Stimulated activated CD4-positive, alpha-beta T cell treated with anti-CD3 and anti-CD28 coated beads, Interleukin-4, amount 100 ng/mL, for 1 hour (primary cell): Measurements from ENCODE around the gene TSHZ3.

Experiments used
- DNase-seq: peaks from one replicate; pipeline ENCODE4 v3.0.0-alpha.2; 2020

Gene TSHZ3

GRCh38 chr19:31310432-31311133 is 38.7 kb downstream of the TSHZ3 start:
- DNase-seq = no peak

DNA sequence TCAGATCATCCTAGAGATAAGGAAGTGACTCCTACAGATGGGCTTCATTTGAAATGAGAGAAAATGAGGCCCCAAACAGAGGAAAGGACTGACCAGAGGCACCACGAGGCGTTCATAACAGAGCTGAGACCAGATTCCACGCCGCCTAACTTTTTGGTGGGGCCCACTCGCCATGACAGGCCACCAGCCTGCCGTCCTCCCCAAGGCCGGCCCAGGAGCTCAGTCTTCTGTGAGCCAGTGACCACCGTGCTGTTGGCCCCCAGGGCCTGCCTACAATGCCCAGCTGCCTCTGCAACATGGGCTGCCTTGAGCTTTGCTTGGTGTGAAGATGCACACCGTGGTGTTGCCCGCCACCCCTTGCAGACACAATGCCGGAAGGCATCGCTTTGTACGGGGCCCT is 40.5 kb downstream of the TSHZ3 start:
- DNase-seq = no peak

- DNase-seq = no peak
These were observed 42.1 kb downstream of the TSHZ3 start for GRCh38 chr19:31307071-31307669.

- no peak for DNase-seq
These were observed 43.1 kb downstream of the TSHZ3 start for GRCh38 chr19:31306006-31306753.

DNA sequence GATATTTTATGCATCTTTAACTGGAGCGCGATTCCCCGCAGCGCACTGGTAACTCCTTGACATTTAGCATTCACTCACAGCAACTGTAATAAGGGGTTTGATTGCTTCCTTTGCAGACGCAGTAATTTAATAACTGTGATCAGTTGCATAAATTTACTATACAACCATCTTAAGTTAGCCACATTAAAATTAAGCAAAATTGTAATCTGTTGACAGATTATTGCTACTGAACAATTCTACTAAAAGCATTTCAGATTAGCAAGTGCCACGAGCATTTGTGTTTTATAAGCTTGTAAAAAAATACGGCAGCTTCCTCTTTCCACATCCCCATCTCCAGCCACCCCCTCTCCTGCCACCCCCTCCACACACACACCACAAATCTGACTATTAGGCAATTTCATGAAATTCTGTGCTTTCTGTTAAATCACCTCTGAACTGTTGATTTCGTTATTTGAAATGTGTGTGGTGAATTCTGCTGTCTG is 44.4 kb downstream of the TSHZ3 start:
- DNase-seq = no peak

DNA sequence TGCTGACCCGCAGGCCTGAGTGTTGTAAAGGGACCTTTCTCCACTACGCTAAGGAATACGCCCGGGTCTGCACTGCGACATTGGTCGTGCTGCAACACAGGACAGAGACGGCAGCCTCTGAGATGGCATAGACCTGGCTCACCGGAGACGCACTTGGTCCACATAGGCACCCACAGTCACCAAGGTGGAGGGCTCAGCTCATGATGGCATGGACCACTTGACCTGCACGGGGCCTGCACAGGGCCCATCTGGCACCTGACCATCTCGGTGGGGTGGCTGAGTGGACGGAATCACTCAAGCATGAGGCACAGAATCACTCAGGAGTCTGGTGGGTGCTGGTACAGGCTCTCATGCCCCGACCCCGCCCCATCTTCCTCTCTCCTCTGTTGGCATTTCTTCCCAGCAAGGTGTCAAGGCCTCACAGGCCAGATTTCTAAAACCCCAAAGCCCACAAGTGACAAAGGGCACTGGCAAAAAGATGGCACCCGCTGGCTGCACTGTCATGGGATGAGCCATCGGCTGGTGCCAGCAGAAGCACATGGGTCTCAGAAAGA is 45.9 kb downstream of the TSHZ3 start:
- DNase-seq = no peak

GRCh38 chr19:31301306-31301980 is 47.8 kb downstream of the TSHZ3 start:
- no peak for DNase-seq

- DNase-seq = no peak
These were observed 48.8 kb downstream of the TSHZ3 start for GRCh38 chr19:31300422-31300821.

GRCh38 chr19:31299665-31300064 is 49.6 kb downstream of the TSHZ3 start:
- no peak for DNase-seq

DNA sequence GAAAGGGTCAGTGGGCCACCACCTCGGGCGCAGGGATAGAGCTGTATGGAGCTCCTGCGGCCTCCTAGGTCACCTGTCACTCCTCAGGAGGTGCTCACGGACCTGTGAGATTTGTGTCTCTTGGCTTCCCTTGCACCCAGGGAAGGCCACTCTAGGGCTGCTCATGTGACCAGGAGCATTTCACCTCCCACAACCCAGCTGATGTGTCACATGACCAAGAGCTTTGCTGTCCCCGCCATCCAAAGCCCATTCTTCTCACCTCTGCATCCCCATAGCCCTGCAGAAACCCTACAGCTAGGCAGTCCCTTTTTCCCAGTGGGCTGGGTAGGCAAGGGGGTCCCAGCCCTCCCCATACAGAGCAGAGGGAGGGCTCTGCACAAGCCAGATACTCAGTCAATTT is 51.2 kb downstream of the TSHZ3 start:
- DNase-seq = no peak

DNA sequence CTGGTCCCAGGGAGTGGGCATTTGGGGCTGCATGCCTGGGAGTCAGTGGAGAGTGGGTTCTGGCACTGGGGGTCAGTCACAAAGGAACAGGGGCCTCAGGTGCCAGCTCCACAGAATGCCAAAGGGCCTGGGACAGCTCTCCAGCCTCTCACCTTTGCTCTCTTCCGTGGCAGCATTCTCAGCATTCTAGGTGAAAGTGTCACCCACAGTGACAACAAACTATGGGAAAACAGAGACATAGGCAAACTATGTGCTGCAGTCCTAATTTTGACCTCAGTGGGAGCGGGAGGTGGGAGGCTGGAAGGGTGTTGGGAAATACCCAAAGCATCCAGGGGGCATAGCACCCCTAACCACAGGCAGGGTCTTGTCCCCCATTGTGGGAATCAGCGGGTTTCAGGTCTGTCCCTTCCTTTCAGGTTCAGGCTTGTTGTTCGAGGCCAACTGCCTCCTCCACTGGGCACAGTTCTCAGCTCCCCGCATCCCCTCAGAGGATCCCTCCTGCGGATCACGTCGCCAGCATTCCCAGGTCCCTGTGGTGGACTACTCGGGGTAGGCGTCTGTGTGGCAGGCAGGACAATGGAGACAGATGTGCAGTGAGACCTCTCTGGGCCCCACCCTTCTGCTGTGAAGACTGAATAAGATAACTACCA is 52.4 kb downstream of the TSHZ3 start:
- DNase-seq = no peak

GRCh38 chr19:31294189-31294588 is 55.0 kb downstream of the TSHZ3 start:
- DNase-seq = no peak

DNA sequence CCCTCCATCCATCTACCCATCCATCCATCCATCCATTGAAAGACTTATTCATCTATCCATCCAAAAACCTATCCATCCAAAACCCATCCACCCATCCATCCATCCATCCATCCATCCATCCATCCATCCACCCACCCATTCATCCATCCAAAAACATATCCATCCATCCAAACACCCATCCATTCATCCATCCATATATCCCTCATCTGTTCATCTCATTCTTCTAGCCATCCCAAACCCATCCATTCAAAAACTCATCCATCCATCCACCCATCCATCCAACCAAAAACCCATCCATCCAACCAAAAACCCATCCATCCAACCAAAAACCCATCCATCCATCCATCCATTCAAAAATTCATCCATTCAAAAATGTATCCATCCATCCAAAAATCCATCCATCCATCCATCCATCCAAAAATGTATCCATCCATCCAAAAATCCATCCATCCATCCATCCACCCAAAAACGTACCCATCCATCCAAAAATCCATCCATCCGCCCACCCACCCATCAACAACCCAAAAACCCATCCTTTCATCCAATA is 56.5 kb downstream of the TSHZ3 start:
- no peak for DNase-seq

DNA sequence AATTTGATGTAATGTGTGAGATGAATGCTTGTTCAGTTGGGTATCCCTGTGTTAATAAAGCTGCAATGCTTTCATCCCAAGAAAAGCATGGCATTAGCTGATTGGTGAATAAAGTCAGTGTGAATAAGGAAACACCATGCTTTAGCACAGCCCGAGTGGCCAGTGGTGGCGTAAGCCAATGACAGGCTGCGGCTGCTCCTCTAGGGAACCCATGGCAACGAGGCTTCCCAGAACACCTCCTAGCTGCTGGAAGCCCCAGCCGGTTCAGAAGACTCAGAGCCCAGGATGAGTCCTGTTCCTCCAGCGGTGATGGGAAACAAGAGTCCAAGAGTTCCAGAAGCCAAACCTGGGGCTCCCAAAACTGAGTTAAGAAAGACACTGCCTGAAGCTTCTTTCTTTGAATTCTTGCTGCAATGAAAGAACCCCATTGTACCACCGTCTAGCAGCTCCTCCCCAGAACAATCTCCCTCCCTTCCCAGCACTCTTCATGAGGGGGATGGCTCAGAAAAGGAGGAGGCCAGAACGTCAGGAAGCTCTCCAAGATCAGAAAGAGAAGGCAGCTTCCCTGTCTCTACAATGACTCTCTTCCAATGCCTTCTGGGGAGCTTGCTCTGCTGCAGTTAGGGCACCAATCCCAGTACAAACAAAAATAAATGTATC is 58.2 kb downstream of the TSHZ3 start:
- DNase-seq = no peak

DNA sequence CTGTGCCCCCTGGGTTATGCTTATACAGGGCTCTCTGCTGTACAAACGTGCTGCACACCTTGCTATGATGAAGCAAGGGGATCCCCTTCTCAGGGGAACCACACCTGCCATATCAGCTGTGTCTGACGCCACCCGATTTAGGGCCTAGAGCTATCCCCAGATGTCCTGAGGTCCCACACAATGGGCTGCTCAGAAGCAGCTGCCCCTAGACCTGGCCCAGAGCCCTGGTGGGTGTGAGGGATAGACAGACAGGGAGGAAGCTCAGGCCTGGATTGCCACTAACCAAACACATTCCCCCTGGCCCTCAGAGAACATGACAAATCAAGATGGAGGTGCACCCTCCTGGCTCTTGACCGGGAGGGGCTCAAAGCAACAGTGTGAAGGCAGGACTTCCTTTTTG is 59.3 kb downstream of the TSHZ3 start:
- no peak for DNase-seq

DNA sequence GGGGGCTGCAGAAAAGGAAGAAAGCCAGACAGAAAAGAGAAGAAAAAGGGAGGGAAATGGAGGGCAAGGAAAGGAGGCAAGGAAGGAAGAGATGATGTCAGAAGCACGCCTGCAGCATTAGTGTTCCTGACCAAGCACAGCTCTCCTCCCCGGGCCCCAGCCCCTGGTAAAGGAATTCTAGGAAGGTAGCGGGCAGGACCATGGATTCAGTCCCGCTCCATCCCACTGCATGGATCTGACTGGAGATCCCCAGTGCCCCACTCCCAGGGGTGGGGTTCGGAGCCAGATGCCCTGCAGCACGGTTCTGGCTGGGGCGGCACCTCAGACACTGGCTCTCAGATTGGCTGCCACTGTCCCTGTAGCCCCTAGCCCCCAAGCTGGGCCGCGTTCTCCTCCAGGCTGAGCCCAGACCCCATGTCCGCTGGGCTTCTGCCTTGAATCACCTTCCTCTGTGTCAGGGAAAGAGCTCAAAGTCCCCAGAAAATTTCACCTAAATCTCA is 59.8 kb downstream of the TSHZ3 start:
- DNase-seq = no peak

GRCh38 chr19:31286491-31286890 is 62.7 kb downstream of the TSHZ3 start:
- no peak for DNase-seq

- no peak for DNase-seq
These were observed 63.5 kb downstream of the TSHZ3 start for GRCh38 chr19:31285744-31286143.

GRCh38 chr19:31284621-31285020 is 64.6 kb downstream of the TSHZ3 start:
- DNase-seq = no peak

DNA sequence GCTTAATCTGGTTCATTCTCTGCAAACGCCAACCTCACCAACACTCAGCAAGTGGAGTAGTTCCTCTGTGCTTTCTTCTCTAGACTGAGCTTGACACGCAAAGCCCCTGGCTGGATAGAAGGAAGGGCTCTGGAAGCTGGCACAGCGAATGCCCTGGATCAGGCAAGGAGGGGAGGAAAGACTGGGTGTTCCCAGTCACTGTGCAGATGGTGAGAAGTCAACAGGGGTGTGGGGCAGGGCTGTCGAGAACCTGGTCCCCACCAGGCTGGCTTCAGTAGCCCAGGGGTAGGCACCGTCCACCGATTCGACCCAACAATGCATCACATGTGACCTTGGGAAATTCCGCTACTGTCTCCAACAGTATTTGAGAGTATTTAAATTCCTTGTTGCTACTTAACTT is 65.5 kb downstream of the TSHZ3 start:
- no peak for DNase-seq

- no peak for DNase-seq
These were observed 66.9 kb downstream of the TSHZ3 start for GRCh38 chr19:31282346-31282745.
